Fibroblast of the aortic adventitia (primary cell): ENCODE results near the gene ANKRD11. TPM values are rescaled to one million over a fixed set of nuclear protein-coding genes. Genes with fewer than 3 reads are reported as not detected.

Experiments
- DNase-seq: peaks from one replicate; pipeline ENCODE4 v3.0.0-alpha.2; 2010; ENCODE audit warnings: low read depth
- H3K4me3 ChIP-seq: 2 replicates; pipeline ENCODE4 v1.5.1; 2011; ENCODE audit warnings: low read depth, mild to moderate bottlenecking, control low read depth, low read length, moderate library complexity
- CTCF ChIP-seq: IDR thresholded peaks from 2 replicates; pipeline ENCODE4 v1.5.1; 2011; ENCODE audit warnings: mild to moderate bottlenecking, low read length, control low read depth, inconsistent platforms; ENCODE audit not compliant: insufficient read depth
- total RNA-seq: library from RNA; depleted of rRNA; stranded (reverse); fragments of >200 nt; gene quantifications from 2 replicates; pipeline ENCODE4 v1.2.3, GENCODE V29; 2012; ENCODE audit warnings: low replicate concordance

Gene ANKRD11
- total RNA-seq, 1 donor: 78.9 TPM

GRCh38 chr16:89343501-89344457, 146.6 kb downstream of the ANKRD11 start:
- DNase-seq: no peak
- H3K4me3 ChIP-seq: no peak overlapping the region
- TF ChIP-seq CTCF: no peak

GRCh38 chr16:89341697-89342694, 148.4 kb downstream of the ANKRD11 start:
- no peak overlapping the region for H3K4me3 ChIP-seq
- DNase-seq: no peak
- TF ChIP-seq CTCF: no peak

DNA sequence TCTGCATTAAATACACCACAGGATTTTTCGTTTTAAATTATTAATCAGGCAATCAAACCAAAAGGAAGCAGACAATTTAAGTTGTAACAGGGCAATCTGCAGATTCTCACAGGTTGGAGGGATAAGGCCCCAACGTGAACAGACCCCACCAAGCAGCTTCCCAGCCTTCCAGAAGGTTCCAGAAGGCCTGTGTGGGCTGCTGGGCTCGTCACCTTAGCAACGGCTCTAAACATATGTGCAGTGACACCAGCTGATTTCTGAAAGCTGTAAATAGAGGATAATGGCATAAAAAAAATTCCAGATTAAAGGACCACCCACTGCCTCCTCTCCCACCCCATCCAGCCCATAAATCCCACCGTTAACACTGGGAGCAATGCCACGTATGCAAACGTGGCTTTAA, 149.1 kb downstream of the ANKRD11 start:
- H3K4me3 ChIP-seq: no peak overlapping the region
- no peak for TF ChIP-seq CTCF
- DNase-seq: no peak

GRCh38 chr16:89338863-89339262, 151.5 kb downstream of the ANKRD11 start:
- no peak for DNase-seq
- TF ChIP-seq CTCF: no peak
- H3K4me3 ChIP-seq: no peak overlapping the region

GRCh38 chr16:89337965-89338364, 152.4 kb downstream of the ANKRD11 start:
- DNase-seq: no peak

More at GRCh38 chr16:89337965-89338364, 152.4 kb downstream of the ANKRD11 start:
- TF ChIP-seq CTCF: no peak
- H3K4me3 ChIP-seq: no peak overlapping the region
